Measurements from ENCODE around the gene NFKBIE. TPM values are rescaled to one million over a fixed set of nuclear protein-coding genes. Genes with fewer than 3 reads are reported as not detected.

NFKBIE gene
- total RNA-seq, 2 donors from 2014 or later, result 20.8 to 34.4 TPM

- Histone ChIP-seq H3K4me3 (no peak overlapping the region), H3K4me1 (replicated peaks) (no peaks in the 10 kb centered on the region), H3K36me3 (peaks cover 5 to 10% of the 10 kb centered on the region in 2 donors), H3K9me3 (no peaks in the 10 kb centered on the region), H3K27ac (no peak overlapping the region), H3K27me3 (replicated peaks; ENCODE audit: insufficient read depth) (peaks cover 2% of the 10 kb centered on the region)
- intact Hi-C loops (cut with DNase I), result no loop called here
- 93% methylated on average over 14 of the region's 14 CpGs for WGBS
- TF ChIP-seq CTCF (IDR thresholded peaks at IDR 0.05) (no peak), POLR2AphosphoS5 (IDR thresholded peaks at IDR 0.05) (no peak), POLR2A (IDR thresholded peaks at IDR 0.05) (no peak)
- DNase-seq (ENCODE audit: low spot score), result no peak
Measured at GRCh38 chr6:44301782-44302564, 36.6 kb upstream of the NFKBIE start.

GRCh38 chr6:44301106-44301505, 35.8 kb upstream of the NFKBIE start:
- Histone ChIP-seq H3K4me3 (no peak overlapping the region), H3K4me1 (replicated peaks) (no peaks in the 10 kb centered on the region), H3K27me3 (replicated peaks; ENCODE audit: insufficient read depth) (peaks cover 4% of the 10 kb centered on the region), H3K9me3 (no peaks in the 10 kb centered on the region), H3K27ac (no peak overlapping the region), H3K36me3 (peaks cover 5 to 10% of the 10 kb centered on the region in 2 donors)
- intact Hi-C loops (cut with DNase I), result no loop called here
- 92% methylated on average over 8 of the region's 8 CpGs for whole genome bisulfite sequencing
- no peak for TF ChIP-seq POLR2A (IDR thresholded peaks at IDR 0.05)
- no peak for TF ChIP-seq POLR2AphosphoS5 (IDR thresholded peaks at IDR 0.05)
- TF ChIP-seq CTCF (IDR thresholded peaks at IDR 0.05), result no peak
- no peak for DNase-seq (ENCODE audit: low spot score)

GRCh38 chr6:44300292-44300823, 35.0 kb upstream of the NFKBIE start:
- intact Hi-C loops (cut with DNase I), result no loop called here
- no peak for DNase-seq (ENCODE audit: low spot score)
- H3K4me3 ChIP-seq, result no peak overlapping the region
- peaks cover 4% of the 10 kb centered on the region for H3K27me3 ChIP-seq (replicated peaks; ENCODE audit: insufficient read depth)
- H3K36me3 ChIP-seq, result peaks cover 5 to 10% of the 10 kb centered on the region in 2 donors
- TF ChIP-seq CTCF (IDR thresholded peaks at IDR 0.05) (no peak), POLR2AphosphoS5 (IDR thresholded peaks at IDR 0.05) (no peak), POLR2A (IDR thresholded peaks at IDR 0.05) (no peak)
- no peak overlapping the region for H3K27ac ChIP-seq
- H3K9me3 ChIP-seq, result no peaks in the 10 kb centered on the region
- no peaks in the 10 kb centered on the region for H3K4me1 ChIP-seq (replicated peaks)
- WGBS, result 86% methylated on average over 7 of the region's 7 CpGs

GRCh38 chr6:44298864-44299263, 33.5 kb upstream of the NFKBIE start:
- H3K9me3 ChIP-seq, result no peaks in the 10 kb centered on the region
- no peak overlapping the region for H3K4me3 ChIP-seq
- no peaks in the 10 kb centered on the region for H3K4me1 ChIP-seq (replicated peaks)
- TF ChIP-seq POLR2A (IDR thresholded peaks at IDR 0.05) (no peak), CTCF (IDR thresholded peaks at IDR 0.05) (no peak), POLR2AphosphoS5 (IDR thresholded peaks at IDR 0.05) (no peak)
- no peak overlapping the region for H3K27ac ChIP-seq
- no peak for DNase-seq (ENCODE audit: low spot score)
- WGBS, result 84% methylated on average over 3 of the region's 3 CpGs
- intact Hi-C loops (cut with DNase I), result no loop called here
- peaks cover 4% of the 10 kb centered on the region for H3K27me3 ChIP-seq (replicated peaks; ENCODE audit: insufficient read depth)
- H3K36me3 ChIP-seq, result peaks cover 5 to 8% of the 10 kb centered on the region in 2 donors
